Stimulated activated CD4-positive, alpha-beta T cell treated with anti-CD3 and anti-CD28 coated beads, Interleukin-2, amount 100 ng/mL, for 4 hours (primary cell): ENCODE data around the gene COL18A1.

Experiments used
- DNase-seq: peaks from one replicate; pipeline ENCODE4 v3.0.0-alpha.2; 2020; ENCODE audit warnings: low read depth

COL18A1 gene

GRCh38 chr21:45547545-45547900 is 142.6 kb downstream of the COL18A1 start:
- DNase-seq: no peak

GRCh38 chr21:45548711-45549491 is 143.9 kb downstream of the COL18A1 start:
- DNase-seq: no peak

GRCh38 chr21:45549626-45550463 is 144.9 kb downstream of the COL18A1 start:
- no peak for DNase-seq

GRCh38 chr21:45550522-45551210 is 145.7 kb downstream of the COL18A1 start:
- no peak for DNase-seq

- no peak for DNase-seq
Measured at GRCh38 chr21:45551316-45551715, 146.4 kb downstream of the COL18A1 start.

- DNase-seq: no peak
Measured at GRCh38 chr21:45551783-45552695, 147.1 kb downstream of the COL18A1 start.

- no peak for DNase-seq
Measured at GRCh38 chr21:45552696-45553391, 147.9 kb downstream of the COL18A1 start.

- peak; percentile 82 for DNase-seq
Measured at GRCh38 chr21:45554477-45555175, 149.7 kb downstream of the COL18A1 start.

GRCh38 chr21:45555251-45555556 is 150.2 kb downstream of the COL18A1 start:
- peak; percentile 28 for DNase-seq

GRCh38 chr21:45555557-45556301 is 150.8 kb downstream of the COL18A1 start:
- peak; percentile 41 for DNase-seq

- no peak for DNase-seq
Measured at GRCh38 chr21:45556302-45556644, 151.3 kb downstream of the COL18A1 start.

- no peak for DNase-seq
Measured at GRCh38 chr21:45556645-45557615, 152.0 kb downstream of the COL18A1 start.

- no peak for DNase-seq
Measured at GRCh38 chr21:45557616-45558043, 152.7 kb downstream of the COL18A1 start.

- DNase-seq: no peak
Measured at GRCh38 chr21:45558044-45558721, 153.2 kb downstream of the COL18A1 start.

- no peak for DNase-seq
Measured at GRCh38 chr21:45559216-45560105, 154.5 kb downstream of the COL18A1 start.

- DNase-seq: no peak
Measured at GRCh38 chr21:45560106-45561021, 155.4 kb downstream of the COL18A1 start.
